GM12864 (cell line): ENCODE data around the gene PLEKHA6.

ENCODE experiments used
- DNase-seq: peaks from one replicate; pipeline ENCODE4 v3.0.0-alpha.2; 2011; ENCODE audit warnings: low read depth
- H3K4me3 ChIP-seq: 2 replicates; pipeline ENCODE4 v1.5.1; 2011; ENCODE audit warnings: mild to moderate bottlenecking, low read depth, low read length, control low read depth
- TF ChIP-seq, protein P1 (sequence below): IDR thresholded peaks from 2 replicates; pipeline ENCODE4 v1.5.1; 2011; ENCODE audit warnings: low read depth, mild to moderate bottlenecking, moderate library complexity, low read length, control low read depth, inconsistent platforms; ENCODE audit errors: missing control alignments

PLEKHA6 gene

DNA sequence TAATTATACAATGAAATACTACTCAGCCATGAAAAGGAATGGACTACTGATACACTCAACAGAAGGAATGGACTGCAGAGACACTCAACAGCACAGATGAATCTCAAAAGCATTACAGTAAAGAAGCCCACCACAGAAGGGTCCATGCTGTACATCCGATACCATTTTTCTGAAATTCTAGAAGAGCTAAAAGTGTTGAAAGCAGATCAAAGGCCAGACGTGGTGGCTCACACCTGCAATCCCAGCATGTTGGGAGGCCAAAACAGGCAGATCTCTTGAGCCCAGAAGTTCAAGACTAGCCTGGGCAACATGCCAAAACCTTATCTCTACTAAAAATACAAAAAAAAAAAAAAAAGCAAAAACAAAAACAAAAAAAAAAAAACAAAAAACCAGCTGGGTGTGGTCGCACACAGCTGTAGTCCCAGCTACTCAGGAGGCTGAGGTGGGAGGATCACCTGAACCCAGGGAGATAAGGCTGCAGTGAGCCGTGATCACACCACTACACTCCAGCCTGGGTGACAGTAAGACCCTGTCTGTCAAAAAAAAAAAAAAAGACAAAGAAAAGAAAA is 36.4 kb upstream of the PLEKHA6 start:
- DNase-seq, result no peak
- no peak overlapping the region for H3K4me3 ChIP-seq
- TF ChIP-seq, protein P1, sequence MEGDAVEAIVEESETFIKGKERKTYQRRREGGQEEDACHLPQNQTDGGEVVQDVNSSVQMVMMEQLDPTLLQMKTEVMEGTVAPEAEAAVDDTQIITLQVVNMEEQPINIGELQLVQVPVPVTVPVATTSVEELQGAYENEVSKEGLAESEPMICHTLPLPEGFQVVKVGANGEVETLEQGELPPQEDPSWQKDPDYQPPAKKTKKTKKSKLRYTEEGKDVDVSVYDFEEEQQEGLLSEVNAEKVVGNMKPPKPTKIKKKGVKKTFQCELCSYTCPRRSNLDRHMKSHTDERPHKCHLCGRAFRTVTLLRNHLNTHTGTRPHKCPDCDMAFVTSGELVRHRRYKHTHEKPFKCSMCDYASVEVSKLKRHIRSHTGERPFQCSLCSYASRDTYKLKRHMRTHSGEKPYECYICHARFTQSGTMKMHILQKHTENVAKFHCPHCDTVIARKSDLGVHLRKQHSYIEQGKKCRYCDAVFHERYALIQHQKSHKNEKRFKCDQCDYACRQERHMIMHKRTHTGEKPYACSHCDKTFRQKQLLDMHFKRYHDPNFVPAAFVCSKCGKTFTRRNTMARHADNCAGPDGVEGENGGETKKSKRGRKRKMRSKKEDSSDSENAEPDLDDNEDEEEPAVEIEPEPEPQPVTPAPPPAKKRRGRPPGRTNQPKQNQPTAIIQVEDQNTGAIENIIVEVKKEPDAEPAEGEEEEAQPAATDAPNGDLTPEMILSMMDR, result no peak

DNA sequence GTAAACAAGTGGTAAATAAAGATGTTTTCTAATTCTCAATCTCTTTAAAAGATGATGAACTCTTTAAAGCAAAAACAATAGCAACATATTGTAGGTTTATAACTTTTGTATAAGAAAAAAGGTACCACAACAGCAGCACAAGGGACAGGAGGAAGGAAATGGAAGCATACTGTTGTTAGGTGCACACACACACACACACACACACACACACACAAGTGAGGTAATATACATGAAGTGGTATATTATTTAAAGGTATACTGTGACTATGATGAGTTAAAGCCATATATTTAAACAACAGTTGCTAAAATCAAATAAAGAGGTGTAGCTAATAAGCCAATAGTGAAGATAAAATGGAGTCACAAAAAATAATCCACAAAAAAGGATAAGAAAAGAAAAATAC is 31.9 kb upstream of the PLEKHA6 start:
- TF ChIP-seq, protein P1, result no peak
- no peak overlapping the region for H3K4me3 ChIP-seq
- DNase-seq, result no peak

- no peak for DNase-seq
- H3K4me3 ChIP-seq, result no peak overlapping the region
- TF ChIP-seq, protein P1, result no peak
Measured at GRCh38 chr1:204390751-204391466, 31.2 kb upstream of the PLEKHA6 start.

- no peak overlapping the region for H3K4me3 ChIP-seq
- DNase-seq, result no peak
- TF ChIP-seq, protein P1, result no peak
Measured at GRCh38 chr1:204385727-204386126, 26.0 kb upstream of the PLEKHA6 start.

- H3K4me3 ChIP-seq, result no peak overlapping the region
- no peak for DNase-seq
- TF ChIP-seq, protein P1, result no peak
Measured at GRCh38 chr1:204384636-204385352, 25.1 kb upstream of the PLEKHA6 start.

GRCh38 chr1:204383163-204383904 is 23.6 kb upstream of the PLEKHA6 start:
- no peak for DNase-seq
- TF ChIP-seq, protein P1, result no peak
- H3K4me3 ChIP-seq, result no peak overlapping the region
